Measurements from ENCODE around the gene GPR4.
"Not testable (repeated sequence)": the region's sequence is repeated elsewhere in the genome, so short reads cannot be mapped to it uniquely, and the experiment has no call there.

GPR4 gene

DNA sequence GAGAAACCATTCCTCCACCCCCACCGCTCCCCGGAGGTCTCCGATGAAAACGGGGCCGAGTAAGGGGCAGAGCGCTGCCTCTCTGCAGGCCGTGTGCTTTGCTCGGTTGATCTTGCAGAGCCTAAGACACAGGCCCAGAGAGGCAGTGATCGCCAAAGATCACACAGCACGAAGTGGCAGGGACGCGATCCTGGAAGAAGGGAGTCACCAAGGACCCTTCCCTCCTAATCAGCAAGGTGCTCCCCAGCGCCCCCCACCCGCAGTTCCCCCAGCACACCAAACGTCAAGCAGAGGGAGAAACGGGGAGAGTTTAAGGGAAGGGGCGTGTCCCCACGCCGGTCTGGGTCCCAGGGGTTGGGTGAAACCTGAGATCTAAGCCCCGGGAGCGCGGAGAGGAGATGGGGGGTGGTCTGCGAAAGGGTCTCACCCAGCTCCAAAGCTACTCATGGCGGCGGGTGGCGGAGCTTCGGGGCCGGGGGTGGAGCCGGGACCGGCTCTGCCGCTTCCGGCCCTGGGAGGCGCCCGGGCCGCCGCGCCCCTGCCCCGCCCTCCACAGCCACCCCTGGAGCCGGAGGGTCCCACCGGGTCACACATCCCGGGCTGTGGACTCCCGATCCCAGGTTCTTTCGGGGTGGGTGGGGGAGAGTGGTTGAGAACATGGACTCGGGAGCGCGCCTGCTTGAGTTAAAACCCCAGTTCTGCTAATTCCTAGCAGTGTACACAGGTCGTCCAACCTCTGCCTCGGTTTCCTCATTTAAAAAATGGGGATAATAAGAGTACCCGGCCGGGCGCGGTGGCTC is 37.1 kb upstream of the GPR4 start, which contains the start of gene EML2:
TSS of gene EML2 (minus strand) at position 468 of the 800 bp plus-strand sequence. CDS start at position 447, 21 bp downstream.
- Histone ChIP-seq H3K27me3 (ENCODE audit: control insufficient read depth, insufficient read depth, low read length) (peaks cover 1% of the 10 kb centered on the region), H3K4me3 (ENCODE audit: low read depth, low read length) (peak within 1 kb of the TSS; percentile 77), H3K9me3 (ENCODE audit: control insufficient read depth, insufficient read depth, low read length) (no peaks in the 10 kb centered on the region), H3K4me1 (ENCODE audit: control insufficient read depth, insufficient read depth, low read length) (peaks cover 15% of the 10 kb centered on the region), H3K9ac (ENCODE audit: low read depth, low read length) (peak within 1 kb of the TSS; percentile 54), H3K36me3 (ENCODE audit: control insufficient read depth, insufficient read depth, low read length) (no peaks in the 10 kb centered on the region)

DNA sequence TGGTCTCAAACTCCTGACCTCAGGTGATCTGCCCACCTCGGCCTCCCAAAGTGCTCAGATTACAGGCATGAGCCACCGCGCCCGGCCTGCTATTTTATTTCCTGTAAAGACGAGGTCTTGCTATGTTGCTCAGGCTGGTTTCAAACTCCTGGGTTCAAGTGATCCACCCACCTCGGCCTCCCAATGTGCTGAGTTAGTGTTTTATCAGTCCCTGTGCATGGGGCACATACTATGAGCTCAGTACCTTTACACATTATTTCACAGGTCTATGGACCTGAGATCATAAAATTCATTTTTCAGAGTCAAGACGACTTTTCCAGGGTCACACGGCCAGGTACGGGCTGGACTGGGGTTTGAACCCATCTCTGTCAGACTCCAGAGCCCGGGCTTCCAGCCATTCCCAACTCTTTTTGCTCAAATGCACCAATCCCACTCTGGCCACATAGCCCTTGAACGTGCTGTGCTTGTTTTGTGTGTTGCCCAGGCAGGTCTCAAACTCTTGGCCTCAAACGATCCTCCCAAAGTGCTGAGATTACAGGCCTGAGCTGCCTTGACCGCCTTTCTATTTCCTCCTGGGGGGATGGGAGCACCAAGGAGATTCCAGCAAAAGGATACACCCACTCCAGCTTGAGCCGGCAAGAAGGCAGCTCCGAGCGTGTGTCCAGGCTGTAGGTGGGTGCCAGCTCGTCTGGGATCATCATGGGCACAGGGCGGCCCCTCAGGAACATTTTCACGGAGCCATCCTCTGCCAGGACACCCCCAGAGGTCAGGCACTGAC is 36.1 kb upstream of the GPR4 start:
- Histone ChIP-seq H3K27me3 (ENCODE audit: control insufficient read depth, insufficient read depth, low read length) (no peaks in the 10 kb centered on the region), H3K9me3 (ENCODE audit: control insufficient read depth, insufficient read depth, low read length) (no peaks in the 10 kb centered on the region), H3K4me3 (ENCODE audit: low read depth, low read length) (peak overlapping the region; percentile 77), H3K9ac (ENCODE audit: low read depth, low read length) (peak overlapping the region; percentile 54), H3K4me1 (ENCODE audit: control insufficient read depth, insufficient read depth, low read length) (peaks cover 11% of the 10 kb centered on the region), H3K36me3 (ENCODE audit: control insufficient read depth, insufficient read depth, low read length) (no peaks in the 10 kb centered on the region)

DNA sequence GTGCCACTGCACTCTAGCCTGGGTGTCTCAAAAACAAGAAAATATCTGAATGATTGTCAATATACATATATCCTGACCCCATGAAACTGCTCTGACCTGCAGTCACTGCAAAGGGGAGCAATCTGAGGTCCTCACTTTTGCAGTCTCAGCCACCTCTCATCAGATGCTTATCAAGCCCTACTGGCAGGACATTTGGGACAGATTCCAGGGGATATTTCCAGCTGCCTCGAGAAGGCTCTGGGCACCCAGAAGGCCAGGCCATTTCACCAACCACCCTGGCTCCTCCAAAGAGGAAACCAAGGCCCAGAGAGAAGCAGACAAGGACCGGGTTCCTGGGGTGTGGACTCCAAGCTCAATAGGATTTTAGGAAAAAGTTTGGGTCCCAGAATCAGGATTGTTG is 34.9 kb upstream of the GPR4 start:
- Histone ChIP-seq H3K4me3 (ENCODE audit: low read depth, low read length) (no peak overlapping the region), H3K27me3 (ENCODE audit: control insufficient read depth, insufficient read depth, low read length) (no peaks in the 10 kb centered on the region), H3K9ac (ENCODE audit: low read depth, low read length) (no peak overlapping the region), H3K36me3 (ENCODE audit: control insufficient read depth, insufficient read depth, low read length) (no peaks in the 10 kb centered on the region), H3K9me3 (ENCODE audit: control insufficient read depth, insufficient read depth, low read length) (no peaks in the 10 kb centered on the region), H3K4me1 (ENCODE audit: control insufficient read depth, insufficient read depth, low read length) (peaks cover 19% of the 10 kb centered on the region)

DNA sequence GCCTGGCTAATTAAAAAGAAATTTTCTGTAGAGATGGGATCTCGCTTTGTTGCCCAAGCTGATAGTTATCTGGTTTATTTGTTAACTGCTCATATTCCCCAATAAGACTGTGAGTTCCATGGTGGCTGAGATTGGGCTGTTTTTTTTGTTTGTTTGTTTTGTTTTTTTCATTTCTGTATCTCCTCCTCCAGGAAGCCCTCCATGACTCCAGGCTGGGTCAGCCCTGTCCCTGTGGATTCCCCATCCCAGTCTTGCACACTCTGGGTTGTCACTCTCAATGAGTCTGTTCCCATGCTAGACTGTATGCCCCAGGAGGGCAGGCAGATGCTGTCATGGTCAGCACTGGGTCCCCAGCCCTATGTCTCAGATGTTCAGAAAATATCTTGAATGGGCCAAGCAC is 34.3 kb upstream of the GPR4 start:
- Histone ChIP-seq H3K27me3 (ENCODE audit: control insufficient read depth, insufficient read depth, low read length) (no peaks in the 10 kb centered on the region), H3K4me1 (ENCODE audit: control insufficient read depth, insufficient read depth, low read length) (peaks cover 15% of the 10 kb centered on the region)

DNA sequence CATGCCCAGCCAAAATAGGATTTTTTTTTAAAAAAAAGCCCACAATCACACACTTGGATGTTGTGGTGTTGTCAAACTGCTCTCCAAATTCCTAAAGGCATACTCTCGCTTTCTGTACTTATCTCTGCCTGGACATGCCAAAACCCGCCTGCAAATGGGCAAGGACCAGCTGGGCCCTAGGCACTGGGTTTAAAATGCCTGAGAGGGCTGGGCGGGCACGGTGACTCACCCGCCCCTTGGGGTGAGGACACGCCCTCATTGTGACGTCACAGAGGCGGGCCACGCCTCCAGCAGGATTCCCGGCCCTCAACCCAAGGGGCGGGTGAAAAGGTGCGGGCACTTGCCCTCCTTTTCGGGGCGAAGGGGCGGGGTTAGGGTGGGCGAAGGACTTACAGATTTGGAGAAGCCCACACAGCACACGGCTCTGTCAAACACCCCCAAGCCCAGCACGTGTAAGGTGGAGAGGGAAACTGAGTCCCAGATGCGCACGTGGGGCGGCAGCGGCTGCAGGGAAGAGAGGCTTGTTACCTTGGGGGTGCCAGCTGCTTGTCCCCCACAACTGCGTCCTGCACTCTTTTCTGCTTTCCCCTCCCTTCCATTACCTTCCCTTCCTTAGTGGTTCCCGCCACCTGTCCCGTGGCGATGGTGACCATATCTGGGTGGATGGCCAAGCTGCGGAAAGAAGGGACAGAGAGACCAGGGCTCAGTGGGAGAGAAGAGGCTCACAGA is 30.6 kb upstream of the GPR4 start:
- H3K9ac ChIP-seq (ENCODE audit: low read depth, low read length), result no peak overlapping the region
- peaks cover 5% of the 10 kb centered on the region for H3K36me3 ChIP-seq (ENCODE audit: control insufficient read depth, insufficient read depth, low read length)
- no peaks in the 10 kb centered on the region for H3K9me3 ChIP-seq (ENCODE audit: control insufficient read depth, insufficient read depth, low read length)
- H3K4me1 ChIP-seq (ENCODE audit: control insufficient read depth, insufficient read depth, low read length), result peaks cover 8% of the 10 kb centered on the region
- peak overlapping the region; percentile 53 for H3K4me3 ChIP-seq (ENCODE audit: low read depth, low read length)
- H3K27me3 ChIP-seq (ENCODE audit: control insufficient read depth, insufficient read depth, low read length), result no peaks in the 10 kb centered on the region

More for the DNA sequence above, 34.3 kb upstream of the GPR4 start:
- H3K9me3 ChIP-seq (ENCODE audit: control insufficient read depth, insufficient read depth, low read length), result no peaks in the 10 kb centered on the region
- H3K9ac ChIP-seq (ENCODE audit: low read depth, low read length), result no peak overlapping the region
- no peaks in the 10 kb centered on the region for H3K36me3 ChIP-seq (ENCODE audit: control insufficient read depth, insufficient read depth, low read length)
- no peak overlapping the region for H3K4me3 ChIP-seq (ENCODE audit: low read depth, low read length)

DNA sequence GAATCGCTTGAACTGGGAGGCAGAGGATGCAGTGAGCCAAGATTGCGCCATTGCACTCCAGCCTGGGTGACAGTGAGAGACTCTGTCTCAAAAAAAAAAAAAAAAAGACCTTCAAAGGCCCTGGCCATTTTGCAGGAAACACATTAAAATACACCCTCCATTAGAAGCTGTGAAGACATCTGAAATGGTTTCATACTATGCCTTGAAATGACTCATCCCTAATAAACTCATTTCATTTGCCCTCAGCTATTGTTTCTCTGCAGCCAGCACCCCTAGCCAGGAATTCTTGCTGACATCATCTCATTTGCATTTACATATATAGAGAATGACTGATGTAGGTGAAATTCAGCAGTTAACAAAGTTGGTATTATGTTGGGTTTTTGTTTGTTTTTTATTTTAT is 28.5 kb upstream of the GPR4 start:
- peaks cover 9% of the 10 kb centered on the region for H3K36me3 ChIP-seq (ENCODE audit: control insufficient read depth, insufficient read depth, low read length)

DNA sequence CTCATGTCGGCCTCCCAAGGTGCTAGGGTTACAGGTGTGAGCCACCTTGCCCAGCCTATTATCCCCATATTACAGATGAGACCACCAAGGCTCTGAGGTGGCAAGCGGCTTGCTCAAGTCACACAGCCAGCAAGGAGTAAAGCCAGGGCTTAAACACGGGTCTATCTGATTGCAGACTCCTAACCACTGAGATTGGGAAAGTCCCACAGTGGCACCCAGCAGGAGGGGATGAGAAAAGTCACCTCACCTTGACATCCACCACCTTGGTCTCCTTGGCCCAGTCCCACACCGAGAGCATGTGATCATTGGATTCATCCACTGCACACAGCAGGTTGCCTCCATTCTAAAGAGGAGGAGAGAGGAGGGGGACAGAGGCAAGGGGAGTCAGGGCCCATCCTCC is 27.7 kb upstream of the GPR4 start:
- Histone ChIP-seq H3K4me3 (ENCODE audit: low read depth, low read length) (no peak overlapping the region), H3K27me3 (ENCODE audit: control insufficient read depth, insufficient read depth, low read length) (no peaks in the 10 kb centered on the region), H3K4me1 (ENCODE audit: control insufficient read depth, insufficient read depth, low read length) (peaks cover 8% of the 10 kb centered on the region), H3K36me3 (ENCODE audit: control insufficient read depth, insufficient read depth, low read length) (peaks cover 9% of the 10 kb centered on the region), H3K9ac (ENCODE audit: low read depth, low read length) (no peak overlapping the region), H3K9me3 (ENCODE audit: control insufficient read depth, insufficient read depth, low read length) (no peaks in the 10 kb centered on the region)

More for the DNA sequence above, 28.5 kb upstream of the GPR4 start:
- Histone ChIP-seq H3K9me3 (ENCODE audit: control insufficient read depth, insufficient read depth, low read length) (no peaks in the 10 kb centered on the region), H3K9ac (ENCODE audit: low read depth, low read length) (no peak overlapping the region), H3K4me1 (ENCODE audit: control insufficient read depth, insufficient read depth, low read length) (peaks cover 8% of the 10 kb centered on the region), H3K27me3 (ENCODE audit: control insufficient read depth, insufficient read depth, low read length) (no peaks in the 10 kb centered on the region), H3K4me3 (ENCODE audit: low read depth, low read length) (no peak overlapping the region)

DNA sequence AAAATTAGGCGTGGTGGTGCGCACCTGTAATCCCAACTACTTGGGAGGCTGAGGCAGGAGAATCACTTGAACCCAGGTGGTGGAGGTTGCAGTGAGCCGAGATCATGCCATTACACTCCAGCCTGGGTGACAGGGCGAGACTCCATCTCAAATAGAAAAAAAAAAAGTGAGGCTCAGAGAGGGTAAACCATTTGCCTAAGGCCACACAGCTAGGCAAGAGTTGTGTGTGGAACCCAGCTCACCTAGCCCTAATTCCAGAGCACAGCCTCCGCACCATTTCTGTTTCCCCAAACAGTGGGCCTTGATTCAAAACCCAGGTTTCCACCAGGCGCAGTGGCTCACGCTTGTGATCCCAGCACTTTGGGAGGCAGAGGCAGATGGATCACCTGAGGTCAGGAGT is 26.2 kb upstream of the GPR4 start:
- not testable (repeated sequence) for H3K36me3 ChIP-seq (ENCODE audit: control insufficient read depth, insufficient read depth, low read length)

DNA sequence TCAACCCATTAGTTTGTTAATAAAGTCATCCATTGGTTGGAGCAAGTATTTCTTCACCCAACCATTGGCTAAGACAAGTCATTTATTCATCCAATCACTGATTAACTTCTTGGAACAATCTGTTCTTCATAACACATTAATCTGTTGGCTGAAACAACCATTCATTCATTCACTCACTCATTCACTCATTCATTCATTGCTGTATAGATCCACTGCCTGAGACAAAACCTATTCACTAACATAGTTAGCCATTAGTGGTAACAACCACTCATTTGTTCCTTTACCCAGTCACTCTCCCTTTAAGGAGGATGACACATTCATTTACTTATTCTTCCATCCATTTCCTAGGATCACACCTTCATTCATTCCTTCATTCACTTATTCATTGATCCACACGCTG is 22.0 kb upstream of the GPR4 start:
- H3K4me1 ChIP-seq (ENCODE audit: control insufficient read depth, insufficient read depth, low read length), result no peaks in the 10 kb centered on the region
- H3K4me3 ChIP-seq (ENCODE audit: low read depth, low read length), result no peak overlapping the region
- no peaks in the 10 kb centered on the region for H3K27me3 ChIP-seq (ENCODE audit: control insufficient read depth, insufficient read depth, low read length)
- peaks cover 17% of the 10 kb centered on the region for H3K36me3 ChIP-seq (ENCODE audit: control insufficient read depth, insufficient read depth, low read length)
- no peak overlapping the region for H3K9ac ChIP-seq (ENCODE audit: low read depth, low read length)
- H3K9me3 ChIP-seq (ENCODE audit: control insufficient read depth, insufficient read depth, low read length), result no peaks in the 10 kb centered on the region

More for the DNA sequence above, 26.2 kb upstream of the GPR4 start:
- H3K4me3 ChIP-seq (ENCODE audit: low read depth, low read length); H3K4me1 ChIP-seq (ENCODE audit: control insufficient read depth, insufficient read depth, low read length); H3K9ac ChIP-seq (ENCODE audit: low read depth, low read length); H3K9me3 ChIP-seq (ENCODE audit: control insufficient read depth, insufficient read depth, low read length); H3K27me3 ChIP-seq (ENCODE audit: control insufficient read depth, insufficient read depth, low read length): not testable (repeated sequence)

DNA sequence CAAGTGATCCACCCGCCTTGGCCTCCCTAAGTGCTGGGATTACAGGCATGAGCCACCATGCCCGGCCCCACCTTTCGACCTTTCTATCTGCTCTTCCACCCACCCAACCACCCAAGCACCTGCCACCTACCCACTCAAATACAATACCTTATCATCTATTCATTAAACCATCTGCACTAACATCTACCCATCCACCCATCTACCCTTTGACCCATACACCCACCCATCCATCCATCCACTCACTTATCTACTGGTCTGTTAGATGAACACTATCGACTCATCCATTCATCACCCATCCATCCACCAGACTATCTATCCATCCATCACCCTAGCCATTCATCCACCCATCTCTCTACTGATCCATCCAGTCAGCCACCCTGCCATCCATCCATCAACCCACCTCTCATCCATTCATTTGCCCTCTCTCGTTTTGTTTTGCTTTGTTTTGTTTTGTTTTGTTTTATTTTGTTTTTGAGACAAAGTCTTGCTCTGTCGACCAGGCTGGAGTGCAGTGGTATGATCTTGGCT is 20.0 kb upstream of the GPR4 start:
- no peak overlapping the region for H3K9ac ChIP-seq (ENCODE audit: low read depth, low read length)
- H3K36me3 ChIP-seq (ENCODE audit: control insufficient read depth, insufficient read depth, low read length), result peaks cover 20% of the 10 kb centered on the region
- no peak overlapping the region for H3K4me3 ChIP-seq (ENCODE audit: low read depth, low read length)
- H3K27me3 ChIP-seq (ENCODE audit: control insufficient read depth, insufficient read depth, low read length), result no peaks in the 10 kb centered on the region
- no peaks in the 10 kb centered on the region for H3K4me1 ChIP-seq (ENCODE audit: control insufficient read depth, insufficient read depth, low read length)
- no peaks in the 10 kb centered on the region for H3K9me3 ChIP-seq (ENCODE audit: control insufficient read depth, insufficient read depth, low read length)

DNA sequence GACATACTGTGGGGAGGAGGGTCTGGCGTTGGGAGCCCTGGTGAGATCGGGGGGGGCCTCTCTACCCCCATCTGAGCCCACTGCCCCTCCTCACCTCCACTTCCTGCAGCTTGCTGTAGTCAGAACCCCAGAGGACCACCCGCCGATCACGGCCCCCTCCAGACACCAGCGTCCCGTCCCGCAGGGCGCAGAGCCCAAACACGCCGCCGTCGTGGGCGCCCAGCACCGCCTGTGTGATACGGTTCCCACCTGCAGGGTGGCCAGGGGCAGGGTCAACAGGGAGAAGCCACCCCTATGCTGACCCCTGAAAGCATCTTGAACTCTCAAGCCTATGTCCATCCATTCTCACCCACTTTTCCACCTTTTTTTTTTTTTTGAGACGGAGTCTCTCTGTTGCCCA is 19.4 kb upstream of the GPR4 start:
- no peaks in the 10 kb centered on the region for H3K4me1 ChIP-seq (ENCODE audit: control insufficient read depth, insufficient read depth, low read length)
- no peaks in the 10 kb centered on the region for H3K9me3 ChIP-seq (ENCODE audit: control insufficient read depth, insufficient read depth, low read length)
- H3K36me3 ChIP-seq (ENCODE audit: control insufficient read depth, insufficient read depth, low read length), result peaks cover 16% of the 10 kb centered on the region
- H3K4me3 ChIP-seq (ENCODE audit: low read depth, low read length), result no peak overlapping the region
- no peak overlapping the region for H3K9ac ChIP-seq (ENCODE audit: low read depth, low read length)
- H3K27me3 ChIP-seq (ENCODE audit: control insufficient read depth, insufficient read depth, low read length), result no peaks in the 10 kb centered on the region
